Measurements from ENCODE around the gene ADAMTS1.

DNA sequence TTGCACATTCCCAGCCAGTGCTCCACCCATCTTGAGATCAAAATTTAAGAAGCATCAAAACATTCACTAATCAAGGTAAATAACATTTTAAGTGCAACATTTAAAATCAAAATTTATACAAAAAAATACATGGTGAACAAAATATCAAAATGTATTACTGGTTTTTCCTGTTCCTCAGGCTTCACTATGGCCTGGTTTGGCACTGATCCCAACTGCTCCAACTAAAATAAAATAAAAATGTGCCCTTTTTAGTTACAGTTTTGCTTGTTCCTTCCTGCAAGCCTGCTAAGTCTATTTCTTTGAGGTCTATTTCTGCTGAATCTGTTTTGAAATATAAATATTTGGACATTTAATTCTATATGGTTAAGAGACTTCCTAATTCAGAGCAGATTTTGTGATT is 54.9 kb downstream of the ADAMTS1 start:
- TF ChIP-seq, protein P1, sequence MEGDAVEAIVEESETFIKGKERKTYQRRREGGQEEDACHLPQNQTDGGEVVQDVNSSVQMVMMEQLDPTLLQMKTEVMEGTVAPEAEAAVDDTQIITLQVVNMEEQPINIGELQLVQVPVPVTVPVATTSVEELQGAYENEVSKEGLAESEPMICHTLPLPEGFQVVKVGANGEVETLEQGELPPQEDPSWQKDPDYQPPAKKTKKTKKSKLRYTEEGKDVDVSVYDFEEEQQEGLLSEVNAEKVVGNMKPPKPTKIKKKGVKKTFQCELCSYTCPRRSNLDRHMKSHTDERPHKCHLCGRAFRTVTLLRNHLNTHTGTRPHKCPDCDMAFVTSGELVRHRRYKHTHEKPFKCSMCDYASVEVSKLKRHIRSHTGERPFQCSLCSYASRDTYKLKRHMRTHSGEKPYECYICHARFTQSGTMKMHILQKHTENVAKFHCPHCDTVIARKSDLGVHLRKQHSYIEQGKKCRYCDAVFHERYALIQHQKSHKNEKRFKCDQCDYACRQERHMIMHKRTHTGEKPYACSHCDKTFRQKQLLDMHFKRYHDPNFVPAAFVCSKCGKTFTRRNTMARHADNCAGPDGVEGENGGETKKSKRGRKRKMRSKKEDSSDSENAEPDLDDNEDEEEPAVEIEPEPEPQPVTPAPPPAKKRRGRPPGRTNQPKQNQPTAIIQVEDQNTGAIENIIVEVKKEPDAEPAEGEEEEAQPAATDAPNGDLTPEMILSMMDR (conservative IDR thresholded peaks at IDR 0.05 in 1 of 2, IDR thresholded peaks at IDR 0.05 in 1 of 2; ENCODE audit: low read depth in 1 of 2, low read length in 2 of 2): no peak
- no peak for TF ChIP-seq EZH2 (IDR thresholded peaks at IDR 0.05; ENCODE audit: low read length, missing control alignments)

Measured in fibroblast of lung (primary cell).